GM12878 (cell line): Measurements from ENCODE around the gene PRRC2B. TPM values are rescaled to one million over a fixed set of nuclear protein-coding genes. Genes with fewer than 3 reads are reported as not detected.

ENCODE experiments used
- ATAC-seq: fragments of 200-7000 bp; cut with Tn5 transposase; 3 replicates; pipeline ENCODE4 v1.9.1; 2020; ENCODE audit warnings: mild to moderate bottlenecking, moderate library complexity
- BruUV-seq: library from RNA; stranded (reverse); fragments of 400-500 nt; replicated peaks from 2 replicates; lab custom pipeline; 2021; lab: Mats Ljungman, UMichigan
- CTCF ChIA-PET: fragments of 300-600 bp; sonication (Branson Sonifier 250); formaldehyde crosslinking; extraction: SDS; loops from one replicate; lab custom pipeline; 2021; ENCODE audit warnings: inconsistent platforms; lab: Yijun Ruan, JAX
- POLR2A ChIA-PET: fragments of 350-600 bp; formaldehyde crosslinking; extraction: SDS; loops from one replicate; lab custom pipeline; 2021; ENCODE audit warnings: inconsistent platforms; lab: Charles Lee
- RAD21 ChIA-PET: fragments of 300-600 bp; sonication (Branson Sonifier 250); formaldehyde crosslinking; loops from one replicate; lab custom pipeline; 2023; ENCODE audit warnings: antibody characterized with exemption; ENCODE audit not compliant: unreplicated experiment; lab: Charles Lee
- SMC1A ChIA-PET: fragments of 300-600 bp; sonication (Branson Sonifier 250); formaldehyde crosslinking; loops from one replicate; lab custom pipeline; 2023; ENCODE audit not compliant: unreplicated experiment, uncharacterized antibody; lab: Charles Lee
- DNase-seq: peaks from one replicate; pipeline ENCODE4 v3.0.0-alpha.2; 2011; ENCODE audit warnings: low read depth, low spot score
- FAIRE-seq: peaks from 3 replicates; lab custom pipeline; 2011; peaks lifted over from hg19 to GRCh38; lab: Jason Lieb, UNC
- H2AFZ ChIP-seq: 2 replicates; pipeline ENCODE4 v1.6.0; 2011; ENCODE audit warnings: low read depth, low read length, control low read depth; ENCODE audit not compliant: control insufficient read depth
- H3K27ac ChIP-seq: 2 replicates; pipeline ENCODE4 v1.5.1; 2011; ENCODE audit warnings: control low read depth; ENCODE audit not compliant: control insufficient read depth, insufficient read depth
- H3K27me3 ChIP-seq, 2 experiments: replicated peaks in 1 of 2; 2 replicates each; pipeline versions ENCODE4 v1.6.0 to v1.6.1; 2011; ENCODE audit warnings: low read length in 1 of 2; ENCODE audit not compliant: control insufficient read depth in 2 of 2, insufficient read depth in 2 of 2
- H3K36me3 ChIP-seq, 2 experiments: 2 replicates each; pipeline ENCODE4 v1.5.1; 2011; ENCODE audit warnings: low read length in 1 of 2; ENCODE audit not compliant: control insufficient read depth in 2 of 2, insufficient read depth in 2 of 2
- H3K4me1 ChIP-seq: 2 replicates; pipeline ENCODE4 v1.6.1; 2011; ENCODE audit warnings: mild to moderate bottlenecking, low read length, moderate library complexity, mixed read lengths; ENCODE audit not compliant: control insufficient read depth, insufficient read depth
- H3K4me2 ChIP-seq: 2 replicates; pipeline ENCODE4 v1.6.0; 2011; ENCODE audit warnings: control low read depth; ENCODE audit not compliant: control insufficient read depth, insufficient read depth
- H3K4me3 ChIP-seq: fragments of 200-600 bp; sonication (generic); 2 replicates; pipeline ENCODE4 v1.5.1; 2016
- H3K79me2 ChIP-seq: 2 replicates; pipeline ENCODE4 v1.6.0; 2011; ENCODE audit warnings: low read length; ENCODE audit not compliant: control insufficient read depth, insufficient read depth
- H3K9ac ChIP-seq: 2 replicates; pipeline ENCODE4 v1.8.0; 2011; ENCODE audit warnings: low read length, control low read depth, mixed read lengths; ENCODE audit not compliant: control insufficient read depth, insufficient read depth
- H3K9me3 ChIP-seq: replicated peaks from 3 replicates; pipeline ENCODE4 v1.5.1; 2011; ENCODE audit warnings: mild to moderate bottlenecking, low read length; ENCODE audit not compliant: control insufficient read depth, insufficient read depth
- H4K20me1 ChIP-seq: 2 replicates; pipeline ENCODE4 v1.6.0; 2011; ENCODE audit not compliant: control insufficient read depth, insufficient read depth
- ATF7 ChIP-seq: fragments of 450-650 bp; IDR thresholded peaks from 2 replicates; pipeline ENCODE4 v1.6.1; 2016; ENCODE audit warnings: low read depth, mild to moderate bottlenecking
- EGR1 ChIP-seq, 2 experiments: IDR thresholded peaks; 1 replicate in 1 of 2; 2 replicates in 1 of 2; pipeline ENCODE4 v1.6.1; 2011 to 2012; ENCODE audit warnings: low read depth in 2 of 2, low read length in 2 of 2, borderline replicate concordance in 1 of 2, mild to moderate bottlenecking in 1 of 2, moderate library complexity in 1 of 2
- HCFC1 ChIP-seq: fragments of 150-350 bp; IDR thresholded peaks from 2 replicates; pipeline ENCODE4 v1.6.1; 2014; ENCODE audit warnings: low read length
- IKZF1 ChIP-seq: fragments of 450-650 bp; conservative IDR thresholded peaks from 2 replicates; pipeline ENCODE4 v1.6.1; 2017; ENCODE audit warnings: antibody characterized with exemption, mild to moderate bottlenecking
- IKZF2 ChIP-seq, 2 experiments: fragments of 450-650 bp; IDR thresholded peaks; 2 replicates each; pipeline ENCODE4 v1.6.1; 2017; ENCODE audit warnings: mild to moderate bottlenecking in 2 of 2, moderate library complexity in 2 of 2
- PAX8 ChIP-seq: fragments of 450-650 bp; IDR thresholded peaks from 2 replicates; pipeline ENCODE4 v1.6.1; 2017; ENCODE audit warnings: mild to moderate bottlenecking, moderate library complexity
- RUNX3 ChIP-seq: IDR thresholded peaks from 2 replicates; pipeline ENCODE4 v1.6.1; 2012; ENCODE audit warnings: low read length, inconsistent platforms
- ZNF384 ChIP-seq: IDR thresholded peaks from 2 replicates; pipeline ENCODE4 v1.6.1; 2012; ENCODE audit warnings: low read depth, mild to moderate bottlenecking, low read length, improper control_type of control experiment, borderline replicate concordance
- WGBS: methylation state at CpG from one replicate; pipeline ENCODE4 v1.1.6; 2016; ENCODE audit warnings: low lambda C conversion rate; ENCODE audit not compliant: insufficient replicate concordance, insufficient coverage; ENCODE audit errors: missing lambda C conversion rate; 5-methylcytosine and 5-hydroxymethylcytosine counted together
- in situ Hi-C: fragments of 300-500 bp; cut with MboI; formaldehyde crosslinking; loops from 9 replicates; pipeline ENCODE4 v1.14.3; 2018; ENCODE audit warnings: mixed read lengths
- intact Hi-C: fragments of 100-400 bp; cut with micrococcal nuclease; formaldehyde crosslinking; loops from one replicate; pipeline ENCODE4 v1.14.2; 2022; ENCODE audit not compliant: unreplicated experiment
- polyA plus RNA-seq, 11 experiments: library from polyadenylated mRNA; depleted of rRNA in 4 of 11; unstranded in 6 of 11; stranded (reverse) in 5 of 11; fragments of >200 nt; fragmentation: Nextera tagmentation in 4 of 11; fragmentation: Illumina TruSeq in 1 of 11; extraction: Ambion mirVana in 4 of 11; extraction: Trizol in 1 of 11; gene quantifications; 1 replicate in 1 of 11; 2 replicates in 10 of 11; pipeline versions ENCODE4 v1.2.1 to v1.2.3, GENCODE V29; 2011 to 2016; ENCODE audit warnings: inconsistent platforms in 2 of 11, missing spikeins in 2 of 11, low read depth in 1 of 11
- total RNA-seq, 4 experiments: library from RNA; depleted of rRNA in 3 of 4; stranded (reverse); fragments of >200 nt in 3 of 4; fragmentation: Illumina TruSeq in 1 of 4; extraction: Trizol in 1 of 4; gene quantifications; 2 replicates each; pipeline versions ENCODE4 v1.2.1 to v1.2.3, GENCODE V29; 2013 to 2021

PRRC2B gene
- total and polyA plus RNA-seq, 10 of the 15 experiments (the other 5 are each of a cell fraction or from before 2014, with no cell fraction given), result 0.84 to 155 (median 28.7) TPM

GRCh38 chr9:131397100-131397790 is 3.4 kb downstream of the PRRC2B start:
- no peaks in the 10 kb centered on the region for H3K27me3 ChIP-seq
- peak; percentile 19; the same call in 1 of the 2 replicates for TF ChIP-seq RUNX3
- 0 out of 2 replicates have a peak, but pooled peaks have one; percentile 15 for TF ChIP-seq ATF7
- TF ChIP-seq IKZF2 (IDR thresholded peaks at IDR 0.05), result 0 out of 4 replicates have a peak, but pooled peaks have one; percentile 12 to 39
- TF ChIP-seq EGR1 (IDR thresholded peaks at IDR 0.05; ENCODE audit: borderline replicate concordance in 1 of 2, low read depth in 2 of 2, low read length in 2 of 2), result peak in 1 of 2 experiments; percentile 51; a peak in 1 of 3 replicates
- no peak for TF ChIP-seq HCFC1
- TF ChIP-seq ZNF384, result peak; percentile 47; the same call in 1 of the 2 replicates
- TF ChIP-seq IKZF1, result 0 out of 2 replicates have a peak, but pooled peaks have one; percentile 26
- TF ChIP-seq PAX8, result no peak
- RAD21 ChIA-PET, result interaction anchor here (0.7 to 4.3 kb wide), 5 partner anchors 8 to 916 kb away, joined by 3 to 14 read pairs (median 5); no protein-coding TSS in a partner anchor
- peak overlapping the region; percentile 64; the same call in 1 of the 2 replicates for H3K9ac ChIP-seq
- no peaks in the 10 kb centered on the region; a peak in 2 of 4 replicates for H3K36me3 ChIP-seq
- FAIRE-seq (no peak), DNase-seq (no peak), ATAC-seq (peak; percentile 9)
- 21% methylated on average over 8 of the region's 8 CpGs for WGBS
- H3K9me3 ChIP-seq, result no peaks in the 10 kb centered on the region
- POLR2A ChIA-PET, result interaction anchor here (0.5 to 2.6 kb wide), 5 partner anchors 8 to 280 kb away, joined by 3 to 16 read pairs (median 4); no protein-coding TSS in a partner anchor
- H3K79me2 ChIP-seq, result peaks cover 75% of the 10 kb centered on the region
- peaks cover 29% of the 10 kb centered on the region for H3K4me1 ChIP-seq
- H4K20me1 ChIP-seq, result peaks cover 28% of the 10 kb centered on the region; the same call in 1 of the 2 replicates
- SMC1A ChIA-PET, result interaction anchor here (0.7 to 1.7 kb wide), 7 partner anchors 10 to 681 kb away, joined by 3 to 11 read pairs (median 4); no protein-coding TSS in a partner anchor
- H2AFZ ChIP-seq, result no peak overlapping the region
- H3K4me3 ChIP-seq, result peak overlapping the region; percentile 79
- peak overlapping the region; percentile 70 for H3K27ac ChIP-seq
- intact Hi-C loops (loop anchor here (10.0 kb wide), 1 partner anchor 338 kb away; no protein-coding TSS in a partner anchor), in situ Hi-C loops (no loop called here)
- CTCF ChIA-PET, result interaction anchor here (0.9 to 1.7 kb wide), 9 partner anchors 21 to 220 kb away, joined by 3 to 14 read pairs (median 4); no protein-coding TSS in a partner anchor
- H3K4me2 ChIP-seq, result peak overlapping the region; percentile 97
- BruUV-seq, result no TSS peak
